OCI-LY7 (cell line): ENCODE data around the gene BTN1A1. TPM values are rescaled to one million over a fixed set of nuclear protein-coding genes. Genes with fewer than 3 reads are reported as not detected.

Experiments
- BruUV-seq: library from RNA; stranded (reverse); fragments of 400-500 nt; replicated peaks from 2 replicates; lab custom pipeline; 2021; lab: Mats Ljungman, UMichigan
- CTCF ChIA-PET: fragments of 300-600 bp; sonication (Branson Sonifier 250); formaldehyde crosslinking; loops from one replicate; lab custom pipeline; 2022; ENCODE audit warnings: antibody characterized with exemption; ENCODE audit not compliant: unreplicated experiment; lab: Charles Lee
- POLR2A ChIA-PET: fragments of 300-600 bp; sonication (Branson Sonifier 250); formaldehyde crosslinking; loops from one replicate; lab custom pipeline; 2022; ENCODE audit warnings: antibody characterized with exemption; lab: Charles Lee
- DNase-seq: peaks from one replicate; pipeline ENCODE4 v3.0.0-alpha.2; 2015; ENCODE audit warnings: low spot score
- H2AFZ ChIP-seq: fragments of 200-600 bp; sonication (generic), shearing (Covaris generic); 2 replicates; pipeline ENCODE4 v1.6.1; 2014; ENCODE audit warnings: mild to moderate bottlenecking, antibody characterized with exemption, low read length, moderate library complexity
- H3K27ac ChIP-seq: fragments of 200-600 bp; sonication (generic); 2 replicates; pipeline ENCODE4 v1.5.1; 2014; ENCODE audit warnings: mixed run types, low read depth, mild to moderate bottlenecking, moderate library complexity, low read length, inconsistent platforms; ENCODE audit not compliant: poor library complexity, severe bottlenecking
- H3K36me3 ChIP-seq: fragments of 200-600 bp; sonication (generic); 2 replicates; pipeline ENCODE4 v1.6.1; 2014; ENCODE audit warnings: mild to moderate bottlenecking, antibody characterized with exemption, low read length, moderate library complexity, mixed read lengths; ENCODE audit not compliant: insufficient read depth
- H3K4me1 ChIP-seq: fragments of 200-600 bp; sonication (generic); 2 replicates; pipeline ENCODE4 v1.5.1; 2014; ENCODE audit warnings: mild to moderate bottlenecking, low read length; ENCODE audit not compliant: insufficient read depth, poor library complexity, severe bottlenecking
- H3K4me2 ChIP-seq: fragments of 200-600 bp; sonication (generic); 2 replicates; pipeline ENCODE4 v1.6.1; 2014; ENCODE audit warnings: mild to moderate bottlenecking, low read length
- H3K4me3 ChIP-seq: fragments of 200-600 bp; sonication (generic); 2 replicates; pipeline ENCODE4 v1.5.1; 2014; ENCODE audit warnings: mild to moderate bottlenecking, low read depth, low read length; ENCODE audit not compliant: poor library complexity, severe bottlenecking
- H3K79me2 ChIP-seq: fragments of 200-600 bp; sonication (generic); 2 replicates; pipeline ENCODE4 v1.6.1; 2016; ENCODE audit warnings: low read depth, mild to moderate bottlenecking, low read length, moderate library complexity, mixed read lengths; ENCODE audit not compliant: insufficient read depth
- H3K9me2 ChIP-seq: fragments of 200-600 bp; sonication (generic); 2 replicates; pipeline ENCODE4 v1.6.1; 2016; ENCODE audit warnings: mild to moderate bottlenecking, low read length, mixed read lengths; ENCODE audit not compliant: insufficient read depth
- H3K9me3 ChIP-seq: fragments of 200-600 bp; sonication (generic); 2 replicates; pipeline ENCODE4 v1.6.1; 2014; ENCODE audit warnings: mild to moderate bottlenecking, mixed run types, low read length, mixed read lengths
- H4K20me1 ChIP-seq: fragments of 200-600 bp; sonication (generic); 2 replicates; pipeline ENCODE4 v1.6.1; 2014; ENCODE audit warnings: mild to moderate bottlenecking, antibody characterized with exemption, low read length, moderate library complexity, mixed read lengths; ENCODE audit not compliant: insufficient read depth
- CTCF ChIP-seq: fragments of 200-600 bp; sonication (generic); conservative IDR thresholded peaks from 2 replicates; pipeline ENCODE4 v1.5.1; 2014; ENCODE audit warnings: mild to moderate bottlenecking, antibody characterized with exemption, low read length, moderate library complexity, mixed read lengths
- EZH2phosphoT487 ChIP-seq: fragments of 200-600 bp; sonication (generic); IDR thresholded peaks from 2 replicates; pipeline ENCODE4 v1.6.1; 2018; ENCODE audit warnings: low read depth, borderline replicate concordance, mild to moderate bottlenecking, mixed run types, antibody characterized with exemption, low read length, moderate library complexity, mixed read lengths
- intact Hi-C: fragments of 100-400 bp; cut with micrococcal nuclease; formaldehyde crosslinking; loops from one replicate; pipeline ENCODE4 v1.10.0; 2022; ENCODE audit not compliant: unreplicated experiment
- total RNA-seq, 2 experiments: library from RNA; depleted of rRNA in 1 of 2; stranded (reverse); fragments of >200 nt in 1 of 2; shearing (Covaris generic) in 1 of 2; gene quantifications; 2 replicates each; pipeline ENCODE4 v1.2.3, GENCODE V29; 2014 to 2022

BTN1A1 gene
- total RNA-seq, 2 experiments from 2014 or later, result 0.25 to 1.0 TPM

DNA sequence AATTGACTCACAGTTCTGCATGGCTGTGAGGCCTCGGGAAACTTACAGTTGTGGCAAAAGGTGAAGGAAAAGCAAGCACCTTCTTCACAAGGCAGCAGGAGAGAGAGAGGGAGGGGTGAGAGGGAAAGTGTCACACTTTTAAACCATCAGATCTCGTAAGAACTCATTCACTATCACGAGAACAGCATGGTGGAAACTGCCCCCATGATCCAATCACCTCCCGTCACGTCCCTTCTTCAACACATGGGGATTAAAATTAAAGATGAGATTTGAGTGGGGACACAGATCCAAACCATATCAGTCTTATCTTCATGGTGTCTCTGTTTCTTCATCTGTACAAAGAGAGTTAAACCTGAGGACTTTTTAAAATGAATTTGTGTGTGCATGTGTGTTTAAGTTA lies 13.7 kb upstream of the BTN1A1 start:
- Histone ChIP-seq H2AFZ (no peak overlapping the region), H4K20me1 (no peaks in the 10 kb centered on the region), H3K4me3 (no peak overlapping the region), H3K79me2 (no peaks in the 10 kb centered on the region), H3K36me3 (no peaks in the 10 kb centered on the region; the same call in 1 of the 2 replicates), H3K27ac (no peak overlapping the region), H3K9me3 (peaks cover 16% of the 10 kb centered on the region; the same call in 1 of the 2 replicates), H3K4me2 (no peak overlapping the region), H3K4me1 (peaks cover 17% of the 10 kb centered on the region), H3K9me2 (no peaks in the 10 kb centered on the region)
- ChIA-PET POLR2A (interaction anchor here (1.7 kb wide), 1 partner anchor 12 kb away, joined by 4 read pairs; no protein-coding TSS in a partner anchor), CTCF (no interaction called here)
- TF ChIP-seq EZH2phosphoT487 (no peak), CTCF (no peak)
- intact Hi-C loops, result no loop called here
- no TSS peak for BruUV-seq
- DNase-seq, result no peak

- no peaks in the 10 kb centered on the region for H3K79me2 ChIP-seq
- ChIA-PET POLR2A (interaction anchor here (0.8 to 1.7 kb wide), 4 partner anchors 9 to 132 kb away, joined by 3 to 5 read pairs (median 4); no protein-coding TSS in a partner anchor), CTCF (no interaction called here)
- no peaks in the 10 kb centered on the region for H4K20me1 ChIP-seq
- no peak overlapping the region for H3K4me2 ChIP-seq
- H3K4me1 ChIP-seq, result peaks cover 24% of the 10 kb centered on the region
- H3K9me3 ChIP-seq, result peaks cover 16% of the 10 kb centered on the region; the same call in 1 of the 2 replicates
- H3K36me3 ChIP-seq, result no peaks in the 10 kb centered on the region; the same call in 1 of the 2 replicates
- H2AFZ ChIP-seq, result no peak overlapping the region
- no peak overlapping the region for H3K27ac ChIP-seq
- H3K9me2 ChIP-seq, result no peaks in the 10 kb centered on the region
- TF ChIP-seq CTCF, result no peak
- no peak for TF ChIP-seq EZH2phosphoT487
- DNase-seq, result no peak
- intact Hi-C loops, result no loop called here
- no peak overlapping the region for H3K4me3 ChIP-seq
- no TSS peak for BruUV-seq
These were observed 12.6 kb upstream of the BTN1A1 start for GRCh38 chr6:26487466-26487865.
